ENCODE results near the gene NDUFB10.

The NDUFB10 gene

GRCh38 chr16:1965396-1966001 is 6.2 kb downstream of the NDUFB10 start:
- H3K27ac ChIP-seq: peak overlapping the region; percentile 84
- TF ChIP-seq, protein P1, sequence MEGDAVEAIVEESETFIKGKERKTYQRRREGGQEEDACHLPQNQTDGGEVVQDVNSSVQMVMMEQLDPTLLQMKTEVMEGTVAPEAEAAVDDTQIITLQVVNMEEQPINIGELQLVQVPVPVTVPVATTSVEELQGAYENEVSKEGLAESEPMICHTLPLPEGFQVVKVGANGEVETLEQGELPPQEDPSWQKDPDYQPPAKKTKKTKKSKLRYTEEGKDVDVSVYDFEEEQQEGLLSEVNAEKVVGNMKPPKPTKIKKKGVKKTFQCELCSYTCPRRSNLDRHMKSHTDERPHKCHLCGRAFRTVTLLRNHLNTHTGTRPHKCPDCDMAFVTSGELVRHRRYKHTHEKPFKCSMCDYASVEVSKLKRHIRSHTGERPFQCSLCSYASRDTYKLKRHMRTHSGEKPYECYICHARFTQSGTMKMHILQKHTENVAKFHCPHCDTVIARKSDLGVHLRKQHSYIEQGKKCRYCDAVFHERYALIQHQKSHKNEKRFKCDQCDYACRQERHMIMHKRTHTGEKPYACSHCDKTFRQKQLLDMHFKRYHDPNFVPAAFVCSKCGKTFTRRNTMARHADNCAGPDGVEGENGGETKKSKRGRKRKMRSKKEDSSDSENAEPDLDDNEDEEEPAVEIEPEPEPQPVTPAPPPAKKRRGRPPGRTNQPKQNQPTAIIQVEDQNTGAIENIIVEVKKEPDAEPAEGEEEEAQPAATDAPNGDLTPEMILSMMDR (conservative IDR thresholded peaks at IDR 0.05): no peak

- peak within 1 kb of the TSS; percentile 84; the same call in 1 of the 2 replicates for H3K27ac ChIP-seq
- TF ChIP-seq, protein P1 (conservative IDR thresholded peaks at IDR 0.05): no peak
Observed at GRCh38 chr16:1966460-1966859, 7.1 kb downstream of the NDUFB10 start, which contains the start of gene RNF151. Gene RNF151 (plus strand): TSS chr16:1966856. CDS start chr16:1966882, 26 bp downstream.

DNA sequence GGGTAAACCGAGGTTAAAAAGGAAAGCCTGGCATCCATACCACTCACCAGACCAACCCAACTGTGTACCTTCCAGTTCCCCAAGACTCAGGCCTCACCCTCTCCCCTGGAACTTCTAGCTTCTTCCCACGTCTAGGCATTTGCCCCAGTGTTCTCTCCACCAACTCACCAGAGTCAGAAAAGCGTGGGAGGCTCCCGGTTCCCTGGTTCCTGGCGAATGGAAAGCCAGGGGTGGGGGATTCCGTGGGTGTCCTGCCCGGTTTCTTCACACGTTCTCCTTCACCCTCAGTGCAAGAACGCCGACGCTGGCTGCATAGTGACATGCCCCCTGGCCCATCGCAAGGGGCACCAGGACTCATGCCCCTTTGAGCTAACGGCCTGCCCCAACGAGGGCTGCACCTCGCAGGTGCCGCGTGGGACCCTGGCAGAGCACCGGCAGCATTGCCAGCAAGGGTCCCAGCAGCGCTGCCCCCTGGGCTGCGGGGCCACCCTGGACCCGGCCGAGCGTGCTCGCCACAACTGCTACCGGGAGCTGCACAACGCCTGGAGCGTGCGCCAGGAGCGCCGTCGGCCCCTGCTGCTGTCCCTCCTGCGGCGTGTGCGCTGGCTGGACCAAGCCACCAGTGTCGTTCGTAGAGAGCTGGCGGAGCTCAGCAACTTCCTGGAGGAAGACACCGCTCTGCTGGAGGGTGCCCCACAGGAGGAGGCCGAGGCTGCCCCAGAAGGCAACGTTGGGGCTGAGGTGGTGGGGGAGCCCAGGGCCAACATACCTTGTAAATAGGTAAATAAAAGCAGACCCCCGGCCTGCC is 9.0 kb downstream of the NDUFB10 start:
- TF ChIP-seq, protein P1 (conservative IDR thresholded peaks at IDR 0.05): no peak

GRCh38 chr16:1971796-1972489 is 12.6 kb downstream of the NDUFB10 start, which contains the start of gene TBL3:
Gene TBL3 (plus strand): TSS chr16:1972053. CDS start chr16:1972165, 112 bp downstream.
- peak within 1 kb of the TSS; percentile 79 for H3K27ac ChIP-seq
- TF ChIP-seq, protein P1 (conservative IDR thresholded peaks at IDR 0.05): no peak

More for the DNA sequence above, 9.0 kb downstream of the NDUFB10 start:
- H3K27ac ChIP-seq: no peak overlapping the region

- H3K27ac ChIP-seq: peak overlapping the region; percentile 79
Observed at GRCh38 chr16:1972490-1972877, 13.1 kb downstream of the NDUFB10 start.

DNA sequence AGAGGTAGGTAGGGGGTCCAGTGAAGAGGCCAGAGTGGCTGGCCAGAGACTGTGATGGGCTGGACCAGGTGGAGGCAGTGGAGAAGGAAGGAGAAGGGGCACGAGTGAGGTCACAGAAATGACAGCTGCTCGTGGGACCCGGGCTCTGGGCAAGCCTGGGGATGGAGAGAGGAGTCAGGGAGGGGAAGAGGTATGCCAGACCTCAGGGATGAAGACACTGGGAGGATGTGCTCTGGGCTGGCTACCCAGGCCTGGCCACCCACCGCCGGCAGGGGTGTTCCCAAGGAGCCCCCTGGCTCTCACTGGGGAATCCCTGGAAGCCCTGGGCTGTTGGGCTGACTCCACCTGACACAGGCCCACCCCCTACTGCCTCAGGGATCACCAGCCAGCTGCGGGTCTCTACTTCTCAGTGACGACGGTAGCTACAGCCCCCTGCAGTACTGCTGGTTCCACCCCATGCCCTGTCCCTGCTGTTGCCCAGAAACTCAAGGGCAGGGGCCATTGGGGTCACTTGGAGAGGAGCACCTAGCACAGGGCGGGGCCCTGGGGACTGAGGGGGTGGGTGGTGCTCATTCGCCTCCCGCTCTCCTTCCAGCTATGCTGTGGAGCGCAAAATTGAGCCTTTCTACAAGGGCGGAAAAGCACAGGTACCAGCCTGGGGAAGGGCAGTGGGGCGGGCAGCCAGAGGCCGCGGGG is 14.3 kb downstream of the NDUFB10 start:
- TF ChIP-seq, protein P1 (conservative IDR thresholded peaks at IDR 0.05): no peak
- H3K27ac ChIP-seq: no peak overlapping the region

More at GRCh38 chr16:1972490-1972877, 13.1 kb downstream of the NDUFB10 start:
- TF ChIP-seq, protein P1 (conservative IDR thresholded peaks at IDR 0.05): no peak

Measured in VCaP (cell line).